ENCODE results near the gene RNF157.
A peak's percentile ranks its signal among the peaks of the same experiment; 100 is the strongest.

The RNF157 gene

DNA sequence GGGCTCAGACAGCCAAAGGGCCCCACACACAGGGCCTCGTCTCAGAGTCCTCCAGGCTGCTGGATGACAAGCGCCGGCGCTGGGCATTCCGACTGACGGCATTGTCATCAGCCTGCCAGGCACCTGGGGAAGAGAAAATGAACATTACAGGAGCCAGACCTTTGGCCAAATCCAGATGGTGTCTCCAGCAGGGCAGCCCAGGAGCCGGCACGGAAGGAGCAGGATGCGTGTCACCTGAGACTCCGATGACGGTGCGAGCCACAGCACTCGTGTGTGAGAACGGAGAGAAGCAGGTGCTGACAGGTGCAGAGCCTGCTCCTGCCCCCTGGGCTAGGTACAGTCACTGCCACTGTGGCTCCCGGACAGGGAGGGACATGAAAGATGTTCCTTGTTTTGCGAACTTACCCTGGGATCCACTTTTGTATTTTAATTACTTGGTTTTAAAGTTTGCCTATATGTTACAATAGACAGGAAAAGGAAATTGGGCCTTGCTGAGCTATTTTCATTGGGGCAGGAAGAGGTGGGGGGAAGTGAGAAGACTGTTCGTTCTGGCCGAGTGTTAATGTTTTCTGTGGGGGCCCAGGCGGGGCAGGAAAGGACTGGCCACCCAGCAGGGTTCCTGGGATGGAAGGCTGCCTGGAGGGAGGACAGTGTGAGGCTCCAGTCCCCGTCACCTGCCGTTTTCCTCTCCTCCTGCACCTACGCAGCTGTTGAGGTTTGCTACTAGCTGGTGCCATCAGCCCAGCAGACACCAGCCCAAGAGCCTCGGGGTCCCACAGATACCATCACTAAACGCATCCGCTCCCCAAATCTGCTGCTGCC lies 94.9 kb downstream of the RNF157 start:
- DNase-seq (ENCODE audit: extremely low read depth in 1 of 2, low read depth in 1 of 2): no peak

GRCh38 chr17:76142585-76143041 lies 97.7 kb downstream of the RNF157 start:
- DNase-seq (ENCODE audit: extremely low read depth in 1 of 2, low read depth in 1 of 2): no peak

GRCh38 chr17:76142039-76142584 lies 98.2 kb downstream of the RNF157 start:
- no peak for DNase-seq (ENCODE audit: extremely low read depth in 1 of 2, low read depth in 1 of 2)

GRCh38 chr17:76141212-76142038 lies 98.9 kb downstream of the RNF157 start, which contains the start of gene FOXJ1:
Gene FOXJ1, minus strand, starts transcription at chr17:76141245. Its CDS starts 850 bp downstream, at chr17:76140395.
- DNase-seq (ENCODE audit: extremely low read depth in 1 of 2, low read depth in 1 of 2): peak; percentile 83

DNA sequence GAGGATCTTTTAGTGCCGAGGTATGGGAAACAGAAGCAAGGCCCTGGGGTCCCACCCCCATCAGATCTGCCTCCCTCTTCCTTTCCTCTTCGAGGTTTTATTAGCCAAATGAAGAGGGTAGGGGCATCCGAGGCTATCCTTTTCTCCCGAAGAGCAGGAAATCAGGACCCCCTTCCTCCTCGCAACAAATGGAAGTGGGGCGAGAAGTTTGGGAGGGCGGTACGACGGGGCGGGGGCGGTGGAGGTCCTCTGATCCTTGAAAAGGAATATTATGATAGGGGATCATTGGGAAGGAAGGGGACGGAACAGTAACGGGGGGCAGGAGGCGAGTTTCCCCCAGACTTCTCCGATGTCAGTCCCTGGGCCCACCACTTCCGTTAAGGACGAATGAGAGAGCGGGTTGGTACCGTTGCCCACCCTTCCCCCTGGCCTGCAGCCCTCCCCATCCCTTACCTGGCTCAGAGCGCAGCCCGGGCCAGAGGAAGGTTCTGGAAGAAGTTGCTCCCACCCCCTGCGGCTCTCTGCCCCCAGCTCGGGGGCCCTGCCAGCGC lies 99.6 kb downstream of the RNF157 start:
- no peak for DNase-seq (ENCODE audit: extremely low read depth in 1 of 2, low read depth in 1 of 2)

DNA sequence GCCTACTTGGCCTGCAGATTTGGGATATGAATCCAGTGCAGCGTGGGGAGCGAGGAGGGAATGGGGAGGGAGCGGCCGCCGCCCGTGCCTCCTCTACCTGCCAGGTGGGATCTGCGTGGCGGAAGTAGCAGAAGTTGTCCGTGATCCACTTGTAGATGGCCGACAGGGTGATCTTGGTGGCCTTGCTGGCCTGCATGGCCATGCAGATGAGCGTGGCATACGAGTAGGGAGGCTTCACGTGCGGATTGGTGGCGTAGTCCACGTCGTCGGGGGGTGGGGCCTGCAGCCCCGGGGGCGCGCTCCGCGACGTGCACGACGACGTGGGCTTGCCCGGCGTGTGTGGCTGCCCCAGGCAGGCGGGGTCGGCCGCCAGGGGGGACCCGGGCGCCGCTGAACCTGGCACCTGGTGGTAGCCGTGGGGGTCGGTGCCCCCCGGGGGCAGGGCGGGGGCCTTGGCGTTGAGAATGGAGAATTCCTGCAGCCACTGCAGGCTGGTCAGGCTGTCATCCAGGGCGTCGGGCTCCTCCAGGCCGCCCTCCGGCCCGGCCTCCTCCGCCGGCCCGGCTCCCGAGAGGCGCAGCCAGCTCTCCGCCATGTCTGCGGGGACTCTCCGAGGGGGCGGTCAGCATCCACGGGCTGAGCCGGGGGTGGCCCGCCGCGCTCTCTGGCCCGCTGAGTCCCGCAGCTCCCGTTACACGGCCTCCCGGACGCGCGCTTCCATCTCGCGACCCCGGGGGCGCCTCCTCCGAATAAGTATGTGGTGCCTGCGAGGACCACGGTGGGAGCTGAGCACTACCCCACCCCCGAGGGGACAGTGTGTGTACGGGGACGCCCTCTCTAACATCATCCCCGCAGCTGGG lies 100.3 kb downstream of the RNF157 start:
- peak in 1 of 2 donors; percentile 31 for DNase-seq (ENCODE audit: extremely low read depth in 1 of 2, low read depth in 1 of 2)

- no peak for DNase-seq (ENCODE audit: extremely low read depth in 1 of 2, low read depth in 1 of 2)
These were observed 101.2 kb downstream of the RNF157 start for GRCh38 chr17:76138896-76139752.

- DNase-seq (ENCODE audit: extremely low read depth in 1 of 2, low read depth in 1 of 2): no peak
These were observed 101.9 kb downstream of the RNF157 start for GRCh38 chr17:76138234-76138895.

DNA sequence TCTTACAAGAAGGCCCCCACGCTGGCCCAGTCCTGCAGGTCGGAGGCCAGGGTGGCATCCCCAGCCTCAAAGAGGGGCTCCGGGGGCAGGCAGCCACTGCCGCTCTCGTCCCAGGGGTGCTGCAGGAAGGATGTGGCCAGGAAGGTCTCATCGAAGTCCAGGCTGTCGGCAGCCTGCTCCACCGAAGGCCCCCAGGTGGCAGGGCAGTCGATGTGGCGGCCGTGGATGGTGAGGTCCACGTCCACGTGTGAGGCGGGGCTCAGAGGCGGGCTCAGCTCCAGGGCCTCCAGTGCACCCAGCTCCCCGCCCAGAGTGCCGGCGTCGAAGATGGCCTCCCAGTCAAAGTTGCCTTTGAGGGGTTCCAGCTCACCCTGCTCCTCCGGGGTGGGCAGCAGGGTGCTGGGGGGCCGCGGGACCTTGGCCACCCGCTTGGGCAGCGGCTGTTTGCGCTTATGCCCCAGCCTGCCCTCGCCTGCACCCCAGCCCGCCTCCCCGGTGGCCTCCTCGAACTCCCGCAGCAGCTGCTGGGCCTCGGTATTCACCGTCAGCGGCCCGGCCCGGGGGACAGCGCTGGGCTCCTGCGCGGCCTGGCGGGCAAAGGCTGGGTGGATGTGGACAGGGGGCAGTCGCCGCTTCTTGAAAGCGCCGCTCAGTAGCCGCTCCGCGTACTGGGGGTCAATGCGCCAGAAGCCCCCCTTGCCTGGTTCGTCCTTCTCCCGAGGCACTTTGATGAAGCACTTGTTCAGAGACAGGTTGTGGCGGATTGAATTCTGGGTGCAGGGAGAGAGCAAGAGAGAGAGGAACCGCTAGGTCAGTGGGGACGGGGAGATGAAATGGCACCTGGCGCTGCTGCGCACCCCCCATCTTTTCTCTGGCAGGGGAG lies 102.7 kb downstream of the RNF157 start:
- no peak for DNase-seq (ENCODE audit: extremely low read depth in 1 of 2, low read depth in 1 of 2)

- no peak for DNase-seq (ENCODE audit: extremely low read depth in 1 of 2, low read depth in 1 of 2)
These were observed 103.3 kb downstream of the RNF157 start for GRCh38 chr17:76137001-76137350.

DNA sequence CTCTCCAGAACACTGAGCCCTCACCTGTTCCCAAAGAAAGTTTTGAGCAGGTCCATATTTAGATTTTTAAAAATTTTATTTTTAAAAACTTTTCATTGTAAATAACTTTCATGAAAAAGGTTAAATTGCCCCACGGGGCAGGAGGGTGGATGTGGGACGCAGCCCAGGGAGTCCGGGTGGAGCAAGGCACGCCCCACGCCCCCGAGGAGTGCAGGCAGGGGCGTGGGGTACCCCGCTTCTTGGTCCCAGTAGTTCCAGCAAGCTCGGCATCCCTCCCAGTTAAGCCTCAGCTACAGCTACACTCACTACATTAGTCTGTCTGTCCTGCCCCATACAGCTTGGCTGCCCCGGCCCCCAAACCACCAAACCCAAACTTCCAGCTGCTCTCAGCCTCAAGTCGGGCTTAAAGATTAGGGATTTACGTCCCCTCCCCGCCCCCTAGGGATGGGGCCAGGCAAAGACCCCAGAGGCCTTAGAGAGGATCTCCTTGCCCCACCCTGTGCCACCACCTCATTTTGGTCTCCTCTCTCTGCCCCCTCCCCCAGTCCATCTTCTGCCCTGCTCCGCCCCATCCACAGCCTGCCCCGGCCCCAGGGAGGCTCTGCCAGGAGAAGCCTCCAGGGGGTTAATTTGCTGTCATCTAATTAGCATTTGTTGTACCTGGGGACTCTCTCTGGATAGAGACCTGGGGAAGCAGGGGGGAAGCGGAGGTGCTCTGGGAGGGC lies 103.9 kb downstream of the RNF157 start:
- no peak for DNase-seq (ENCODE audit: extremely low read depth in 1 of 2, low read depth in 1 of 2)

- DNase-seq (ENCODE audit: extremely low read depth in 1 of 2, low read depth in 1 of 2): no peak
These were observed 104.5 kb downstream of the RNF157 start for GRCh38 chr17:76135810-76136188.

DNA sequence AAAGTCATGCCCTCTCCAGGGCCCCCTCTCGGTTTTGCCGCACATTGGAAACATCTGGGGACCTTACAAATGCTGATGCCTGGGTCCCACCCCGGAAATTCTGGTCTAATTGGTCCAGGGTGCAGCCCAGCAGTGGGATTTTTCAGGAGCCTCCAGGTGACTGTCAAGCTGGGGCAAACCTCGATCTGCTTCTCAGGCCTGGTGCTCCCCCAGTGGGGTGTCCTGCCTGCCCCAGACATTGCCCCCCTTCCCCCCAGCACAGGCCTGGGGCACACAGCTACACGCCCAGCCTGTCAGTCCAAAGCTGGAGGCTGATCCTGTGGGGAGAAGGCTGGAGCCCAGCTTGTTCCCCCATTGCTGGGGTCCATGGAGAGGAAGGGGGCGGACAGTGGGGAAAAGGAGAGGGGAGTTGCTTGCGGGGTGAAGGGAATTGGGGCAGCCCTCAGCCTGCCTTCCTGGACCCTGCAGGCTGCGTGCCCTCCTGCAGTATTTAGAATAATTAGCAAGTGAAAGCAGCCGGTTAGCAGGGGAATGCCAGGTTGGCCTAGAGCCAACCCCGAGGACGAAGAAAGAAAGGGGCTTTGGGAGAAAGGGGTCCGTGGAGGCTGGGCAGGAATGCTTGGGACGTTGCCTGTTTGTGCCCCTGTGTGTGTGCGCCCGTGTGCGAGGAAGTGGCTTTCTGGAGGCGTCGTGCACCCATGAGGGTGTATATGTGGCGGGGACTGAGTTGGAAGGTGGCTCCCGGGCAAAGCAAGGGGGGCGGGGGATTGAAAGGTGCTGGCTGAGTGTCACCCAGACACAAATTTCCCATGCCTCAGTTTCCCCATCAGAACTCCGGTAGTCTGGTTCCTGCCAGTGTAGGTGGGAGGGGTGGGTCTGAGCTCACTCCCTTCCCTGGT lies 105.1 kb downstream of the RNF157 start:
- no peak for DNase-seq (ENCODE audit: extremely low read depth in 1 of 2, low read depth in 1 of 2)

DNA sequence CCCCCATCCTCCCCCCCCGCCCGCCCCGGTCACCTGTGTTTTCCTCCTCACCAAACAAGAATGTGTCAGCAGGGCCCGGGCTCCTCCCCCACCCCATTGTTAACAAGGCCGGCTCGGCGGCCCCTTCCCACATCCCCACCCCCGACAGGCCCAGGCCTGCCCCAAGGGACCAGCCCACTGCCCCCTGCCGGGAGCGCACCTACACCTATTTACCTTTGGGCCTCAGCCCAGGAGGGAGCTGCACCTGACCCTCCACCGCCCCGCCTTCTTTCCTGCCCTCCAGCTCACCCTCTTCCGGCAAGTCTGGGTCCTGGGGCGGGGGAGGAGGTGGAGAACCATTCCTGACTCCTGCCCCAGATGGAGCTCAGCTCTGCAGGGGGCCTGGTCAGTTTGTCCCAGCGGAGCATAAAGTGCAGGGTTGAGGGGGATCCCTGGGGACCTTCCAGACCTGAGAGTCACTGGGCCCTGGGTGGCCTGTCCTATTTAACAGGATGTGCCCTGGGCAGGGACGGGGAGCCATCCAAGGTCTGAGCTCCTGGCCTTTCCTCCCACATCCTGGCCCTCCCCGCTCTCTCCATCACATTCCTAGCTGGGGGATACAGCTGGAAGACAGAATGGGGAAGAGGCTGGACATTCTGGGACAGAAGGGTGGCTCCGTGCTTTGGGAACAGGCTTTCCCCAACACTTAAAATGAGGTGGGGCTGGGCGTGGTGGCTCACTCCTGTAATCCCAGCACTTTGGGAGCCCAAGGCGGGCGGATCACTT lies 107.5 kb downstream of the RNF157 start:
- no peak for DNase-seq (ENCODE audit: extremely low read depth in 1 of 2, low read depth in 1 of 2)

DNA sequence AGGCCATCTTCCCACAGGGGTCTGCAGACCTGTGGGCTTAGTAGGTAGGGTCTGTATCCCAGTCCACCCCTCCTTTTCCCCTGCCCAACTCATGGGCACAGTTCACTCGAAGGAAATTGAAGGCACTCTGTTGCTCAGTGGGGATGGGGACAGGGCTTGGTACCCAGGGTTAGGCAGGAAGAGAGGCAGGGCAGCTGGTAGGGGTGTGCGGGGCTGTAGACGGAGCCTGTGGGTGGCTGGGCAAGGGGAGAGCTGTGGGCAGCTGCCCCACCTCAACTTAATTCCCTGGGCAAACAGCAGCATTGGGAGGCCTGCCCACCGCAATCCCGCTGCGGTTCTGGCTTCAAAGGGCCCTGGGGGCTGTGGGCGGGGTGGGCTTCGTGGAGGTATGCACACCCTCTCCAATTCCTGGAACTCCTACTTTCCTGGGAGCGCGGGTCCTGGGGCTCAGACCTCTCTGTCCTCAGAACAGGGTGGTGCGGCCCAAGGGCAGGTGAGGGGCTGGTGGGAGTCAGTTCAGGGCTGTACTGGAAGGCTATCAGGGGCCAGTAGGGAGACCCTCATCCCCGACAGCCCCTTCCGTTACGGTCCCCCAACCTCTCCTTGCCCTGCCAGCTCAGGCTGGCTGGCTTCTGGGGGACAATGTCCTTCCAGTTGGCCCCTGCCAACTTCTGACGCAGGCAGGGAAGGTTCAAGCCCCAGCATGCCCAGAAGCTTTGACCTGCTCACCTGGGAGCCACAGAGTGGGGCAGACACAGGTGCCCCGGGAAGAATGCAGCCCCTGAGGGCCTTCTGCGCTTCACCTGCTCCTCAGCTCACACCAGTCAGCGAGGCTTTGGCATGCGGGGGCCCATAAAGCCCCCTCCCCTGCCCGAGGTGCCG lies 108.4 kb downstream of the RNF157 start:
- DNase-seq (ENCODE audit: extremely low read depth in 1 of 2, low read depth in 1 of 2): no peak

Data from activated CD8-positive, alpha-beta memory T cell treated with anti-CD3 and anti-CD28 coated beads for 1 hour (primary cell).